Measurements from ENCODE around the gene CITED2. TPM values are rescaled to one million over a fixed set of nuclear protein-coding genes. Genes with fewer than 3 reads are reported as not detected.

The CITED2 gene
- total RNA-seq, 2 experiments from 2014 or later: 71.7 to 80.4 TPM

DNA sequence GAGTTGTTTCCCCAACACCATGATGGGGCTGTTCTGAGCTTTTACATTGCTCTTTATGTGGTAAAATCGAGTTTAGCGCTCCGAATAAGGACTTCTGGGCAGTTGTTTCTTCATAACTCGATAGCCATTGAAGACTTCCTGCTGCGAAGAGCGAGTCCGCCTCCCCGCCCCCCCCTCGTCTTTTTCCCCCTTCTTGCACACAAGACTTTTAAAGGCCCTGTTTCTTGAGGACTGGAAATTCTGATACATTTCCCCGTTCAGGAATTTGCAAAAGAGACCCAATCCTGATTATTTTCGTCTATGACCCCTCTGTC lies 1.5 kb upstream of the CITED2 start:
- Mint-ChIP-seq H3K36me3 (peaks cover 13% of the 10 kb centered on the region), H3K9me3 (no peaks in the 10 kb centered on the region), H3K27me3 (no peaks in the 10 kb centered on the region), H3K4me3 (peak overlapping the region; percentile 88), H3K27ac (peak overlapping the region; percentile 96), H3K4me1 (peaks cover 17% of the 10 kb centered on the region)
- POLR2A ChIA-PET: interaction anchor here (0.6 to 4.9 kb wide), 9 partner anchors 23 to 259 kb away, joined by 3 to 41 read pairs (median 4); partner anchors contain the start of gene TXLNB
- DNase-seq: no peak
- no peak for ATAC-seq (ENCODE audit: low read depth)

DNA sequence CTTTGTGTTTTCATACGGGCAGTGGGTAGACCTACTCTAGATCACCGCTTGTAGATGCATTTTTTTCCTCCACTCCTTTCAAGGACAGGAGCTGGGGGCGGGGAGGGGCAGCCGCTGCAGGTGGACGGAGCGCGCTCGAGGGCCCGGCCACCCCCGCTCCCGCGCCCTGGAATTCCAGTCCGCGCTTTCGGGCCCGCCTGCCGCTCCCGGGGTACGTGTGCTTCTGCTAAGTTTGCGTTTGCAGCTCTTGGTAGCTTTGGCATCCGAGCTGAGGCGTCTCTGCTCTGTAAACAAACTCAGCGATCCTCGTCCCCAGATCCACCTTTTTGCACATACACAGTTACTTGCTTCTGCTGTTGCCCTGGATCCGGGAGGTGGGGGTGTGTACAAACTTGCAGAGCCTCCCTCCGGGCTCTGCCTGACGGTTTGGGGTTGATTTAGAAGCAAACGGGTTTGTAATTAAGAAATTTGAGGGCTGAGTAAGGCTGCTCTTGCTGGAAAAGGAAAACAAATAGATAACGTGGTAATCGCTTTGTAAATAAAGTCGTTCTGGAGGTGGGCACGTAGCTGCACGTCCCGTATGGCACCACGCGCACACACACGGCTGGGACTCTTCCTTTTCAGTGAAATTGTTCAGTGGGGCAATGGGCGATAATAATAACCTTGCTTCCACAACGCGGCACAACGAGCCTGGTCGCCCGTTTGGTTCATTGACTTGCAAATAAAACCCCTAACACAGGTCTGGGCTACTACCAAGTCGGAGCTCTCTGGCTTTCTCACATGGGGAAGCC lies 973 bp upstream of the CITED2 start:
- Mint-ChIP-seq H3K27ac (peak overlapping the region; percentile 96), H3K36me3 (peaks cover 13% of the 10 kb centered on the region), H3K4me3 (peak overlapping the region; percentile 88), H3K27me3 (no peaks in the 10 kb centered on the region), H3K4me1 (peaks cover 18% of the 10 kb centered on the region), H3K9me3 (no peaks in the 10 kb centered on the region)
- ATAC-seq (ENCODE audit: low read depth) (peak; percentile 48), DNase-seq (peak; percentile 88)
- POLR2A ChIA-PET: interaction anchor here (0.6 to 4.9 kb wide), 30 partner anchors 11 to 726 kb away, joined by 3 to 41 read pairs (median 4); partner anchors contain the start of genes HECA and TXLNB

DNA sequence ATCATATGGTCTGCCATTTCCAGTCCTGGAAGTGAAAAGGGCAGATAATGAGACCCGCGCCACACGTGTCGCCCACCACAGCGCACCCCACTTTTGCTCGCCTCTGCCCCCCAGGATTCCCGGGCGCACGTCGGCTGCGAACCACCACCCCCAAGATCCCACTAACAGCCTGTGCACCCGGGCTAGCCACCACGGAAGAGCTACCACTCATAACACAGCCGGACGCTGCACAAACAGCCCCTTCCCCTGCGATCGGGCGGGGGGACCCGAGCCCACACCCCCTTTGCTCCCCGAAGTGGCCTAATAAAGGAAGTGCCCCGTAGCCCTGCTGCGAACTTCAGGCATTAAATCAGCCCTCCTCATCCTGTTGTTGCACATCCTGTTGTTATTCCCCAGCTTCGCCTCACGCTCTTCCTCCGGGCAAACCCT lies 506 bp downstream of the CITED2 start:
- POLR2A ChIA-PET: interaction anchor here (0.6 to 4.9 kb wide), 27 partner anchors 9 to 728 kb away, joined by 3 to 41 read pairs (median 5); partner anchors contain the start of genes CCDC28A and TXLNB
- H3K36me3 Mint-ChIP-seq: peaks cover 13% of the 10 kb centered on the region
- no peaks in the 10 kb centered on the region for H3K9me3 Mint-ChIP-seq
- H3K27me3 Mint-ChIP-seq: no peaks in the 10 kb centered on the region
- peaks cover 24% of the 10 kb centered on the region for H3K4me1 Mint-ChIP-seq
- H3K4me3 Mint-ChIP-seq: peak overlapping the region; percentile 96
- peak; percentile 15 for ATAC-seq (ENCODE audit: low read depth)
- H3K27ac Mint-ChIP-seq: peak overlapping the region; percentile 100
- no peak for DNase-seq

- peak; percentile 21 for ATAC-seq (ENCODE audit: low read depth)
- Mint-ChIP-seq H3K4me3 (peak overlapping the region; percentile 96), H3K9me3 (no peaks in the 10 kb centered on the region), H3K27ac (peak overlapping the region; percentile 100), H3K27me3 (no peaks in the 10 kb centered on the region), H3K36me3 (peaks cover 13% of the 10 kb centered on the region), H3K4me1 (peaks cover 24% of the 10 kb centered on the region)
- POLR2A ChIA-PET: interaction anchor here (0.7 to 4.9 kb wide), 24 partner anchors 9 to 600 kb away, joined by 3 to 41 read pairs (median 4); partner anchors contain the start of genes CCDC28A and TXLNB
- peak; percentile 85 for DNase-seq
Observed at GRCh38 chr6:139373154-139373927, 1.1 kb downstream of the CITED2 start.

GRCh38 chr6:139372326-139373153 lies 1.9 kb downstream of the CITED2 start:
- Mint-ChIP-seq H3K27ac (peak overlapping the region; percentile 100), H3K9me3 (no peaks in the 10 kb centered on the region), H3K4me1 (peaks cover 30% of the 10 kb centered on the region), H3K27me3 (no peaks in the 10 kb centered on the region), H3K36me3 (peaks cover 13% of the 10 kb centered on the region), H3K4me3 (peak overlapping the region; percentile 96)
- POLR2A ChIA-PET: interaction anchor here (0.6 to 4.9 kb wide), 10 partner anchors 8 to 583 kb away, joined by 3 to 41 read pairs (median 3); partner anchors contain the start of gene TXLNB
- DNase-seq: no peak
- ATAC-seq (ENCODE audit: low read depth): no peak

GRCh38 chr6:139371421-139372203 lies 2.8 kb downstream of the CITED2 start:
- Mint-ChIP-seq H3K27ac (peak overlapping the region; percentile 26), H3K27me3 (no peaks in the 10 kb centered on the region), H3K4me3 (peak overlapping the region; percentile 96), H3K9me3 (no peaks in the 10 kb centered on the region), H3K4me1 (peaks cover 35% of the 10 kb centered on the region), H3K36me3 (peaks cover 13% of the 10 kb centered on the region)
- POLR2A ChIA-PET: interaction anchor here (0.6 to 4.9 kb wide), 2 partner anchors 80 to 583 kb away, joined by 3 to 41 read pairs; partner anchors contain the start of gene TXLNB
- ATAC-seq (ENCODE audit: low read depth) (no peak), DNase-seq (no peak)

DNA sequence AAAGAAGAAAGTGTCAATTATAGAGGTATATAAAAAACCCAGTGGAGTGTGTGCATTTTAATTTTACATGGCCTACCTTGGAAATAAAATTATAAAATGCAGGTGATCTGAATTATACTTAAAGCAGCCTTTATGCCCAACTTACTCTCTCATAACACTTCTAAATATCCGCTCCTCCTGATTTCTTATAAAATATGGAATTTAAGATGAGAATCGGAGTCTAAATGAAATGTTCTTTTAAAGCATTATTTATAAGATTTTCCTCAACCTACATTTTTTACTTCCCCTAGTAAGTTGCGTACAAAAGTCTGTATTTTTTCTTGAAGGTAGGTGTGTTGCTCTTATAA lies 3.5 kb downstream of the CITED2 start:
- Mint-ChIP-seq H3K4me3 (no peak overlapping the region), H3K27ac (no peak overlapping the region), H3K4me1 (peaks cover 35% of the 10 kb centered on the region), H3K27me3 (no peaks in the 10 kb centered on the region), H3K36me3 (peaks cover 13% of the 10 kb centered on the region), H3K9me3 (no peaks in the 10 kb centered on the region)
- POLR2A ChIA-PET: interaction anchor here (0.7 kb wide), 1 partner anchor 178 kb away, joined by 3 read pairs; no protein-coding TSS in a partner anchor
- no peak for ATAC-seq (ENCODE audit: low read depth)
- no peak for DNase-seq

DNA sequence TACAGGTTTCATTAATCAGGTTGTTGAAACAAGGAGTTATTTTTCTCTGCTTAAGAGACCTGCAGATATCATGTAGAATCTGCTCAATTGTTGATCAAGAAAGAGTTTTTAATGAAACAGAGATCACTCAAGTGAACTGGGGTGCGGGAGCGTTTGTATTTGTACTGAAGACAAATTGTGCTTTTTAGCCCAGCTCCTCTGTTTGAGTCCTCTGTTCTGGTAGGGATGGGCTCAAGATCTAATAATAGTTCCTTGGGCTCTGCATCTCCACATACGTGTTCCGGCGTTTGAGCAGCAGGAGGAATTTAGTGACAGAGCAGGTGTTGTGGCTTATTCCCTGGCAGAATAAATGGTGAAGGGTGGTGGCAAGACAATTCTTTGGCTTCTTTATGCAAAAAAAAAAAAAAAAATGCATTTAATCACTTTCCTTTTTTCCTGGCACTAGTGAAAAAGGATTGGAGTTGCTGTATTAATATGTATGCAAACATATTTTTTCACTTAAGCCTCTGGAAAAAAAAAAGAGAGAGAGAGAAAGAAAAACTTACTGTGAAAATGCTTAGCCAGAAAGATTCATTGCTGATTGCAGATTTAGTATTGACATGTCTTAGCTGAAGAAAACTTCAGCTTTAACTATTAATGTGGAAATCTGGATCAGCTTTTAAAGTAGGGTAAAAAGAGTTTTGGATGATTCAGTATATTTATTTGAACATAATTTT lies 4.0 kb downstream of the CITED2 start:
- DNase-seq (no peak), ATAC-seq (ENCODE audit: low read depth) (no peak)
- POLR2A ChIA-PET: interaction anchor here (0.7 kb wide), 2 partner anchors 178 to 286 kb away, joined by 3 to 5 read pairs; no protein-coding TSS in a partner anchor
- no peak overlapping the region for H3K4me3 Mint-ChIP-seq
- no peaks in the 10 kb centered on the region for H3K27me3 Mint-ChIP-seq
- H3K36me3 Mint-ChIP-seq: peaks cover 13% of the 10 kb centered on the region
- peaks cover 33% of the 10 kb centered on the region for H3K4me1 Mint-ChIP-seq
- H3K9me3 Mint-ChIP-seq: no peaks in the 10 kb centered on the region
- no peak overlapping the region for H3K27ac Mint-ChIP-seq

DNA sequence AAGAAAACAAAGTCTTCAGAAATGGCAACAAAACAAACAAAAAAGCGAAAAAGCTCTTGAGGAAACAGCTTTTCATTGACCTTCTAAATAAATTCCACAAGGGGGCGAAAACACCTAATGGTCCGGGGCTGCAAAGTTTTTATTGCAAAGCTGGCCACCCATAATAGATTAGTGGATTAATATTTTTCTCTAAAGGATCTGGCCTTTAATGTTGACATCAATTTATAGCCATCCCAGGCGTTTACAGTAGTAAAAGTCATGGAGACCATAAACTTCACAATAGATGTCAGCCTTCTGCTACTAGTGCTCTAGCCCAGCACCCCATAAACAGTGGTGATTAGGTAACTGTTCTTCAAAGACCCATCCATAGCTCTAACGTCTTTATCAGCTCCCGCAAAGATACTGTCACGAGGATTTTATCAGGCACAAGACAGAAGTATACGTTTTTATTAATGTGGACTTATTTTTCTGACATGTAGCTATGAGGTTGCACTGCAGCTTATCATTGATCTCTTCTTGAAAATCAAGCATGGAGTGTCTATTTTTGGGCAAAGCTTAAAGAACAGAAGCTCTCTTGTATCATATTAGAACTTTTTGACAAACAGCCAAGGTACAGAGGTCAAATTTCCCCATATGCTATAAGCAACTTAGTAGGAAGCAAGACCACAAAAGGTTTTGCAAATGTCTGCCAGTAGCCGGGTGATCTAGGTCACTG lies 4.7 kb downstream of the CITED2 start:
- no peak overlapping the region for H3K4me3 Mint-ChIP-seq
- no peaks in the 10 kb centered on the region for H3K27me3 Mint-ChIP-seq
- no peak for DNase-seq
- ATAC-seq (ENCODE audit: low read depth): no peak
- H3K9me3 Mint-ChIP-seq: no peaks in the 10 kb centered on the region
- peaks cover 13% of the 10 kb centered on the region for H3K36me3 Mint-ChIP-seq
- H3K27ac Mint-ChIP-seq: peak overlapping the region; percentile 17
- H3K4me1 Mint-ChIP-seq: peaks cover 33% of the 10 kb centered on the region
- POLR2A ChIA-PET: interaction anchor here (0.7 to 1.1 kb wide), 2 partner anchors 79 to 287 kb away, joined by 3 to 5 read pairs; no protein-coding TSS in a partner anchor

DNA sequence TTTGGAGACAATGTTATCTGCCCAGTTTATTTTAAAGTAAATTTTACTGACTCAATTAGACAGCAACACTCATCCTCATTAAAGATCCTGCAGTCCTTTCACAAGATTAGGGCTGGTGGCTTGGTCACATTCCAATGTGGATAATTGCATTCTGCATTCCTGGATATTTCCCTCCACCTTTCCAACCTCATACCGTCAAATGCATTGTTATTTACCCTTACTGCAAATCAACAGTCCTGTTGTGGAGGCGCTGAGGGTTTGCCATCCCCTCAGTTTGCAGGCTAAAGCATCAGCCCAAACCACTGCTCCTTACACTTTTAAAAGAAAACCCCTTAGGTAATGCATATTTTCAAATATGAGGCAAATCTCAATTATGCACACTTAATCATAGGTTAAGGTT lies 5.4 kb downstream of the CITED2 start:
- Mint-ChIP-seq H3K27ac (no peak overlapping the region), H3K9me3 (no peaks in the 10 kb centered on the region), H3K36me3 (peaks cover 11% of the 10 kb centered on the region), H3K4me1 (peaks cover 36% of the 10 kb centered on the region), H3K27me3 (no peaks in the 10 kb centered on the region), H3K4me3 (no peak overlapping the region)
- POLR2A ChIA-PET: interaction anchor here (1.1 kb wide), 1 partner anchor 79 kb away, joined by 3 read pairs; no protein-coding TSS in a partner anchor
- DNase-seq: no peak
- no peak for ATAC-seq (ENCODE audit: low read depth)

DNA sequence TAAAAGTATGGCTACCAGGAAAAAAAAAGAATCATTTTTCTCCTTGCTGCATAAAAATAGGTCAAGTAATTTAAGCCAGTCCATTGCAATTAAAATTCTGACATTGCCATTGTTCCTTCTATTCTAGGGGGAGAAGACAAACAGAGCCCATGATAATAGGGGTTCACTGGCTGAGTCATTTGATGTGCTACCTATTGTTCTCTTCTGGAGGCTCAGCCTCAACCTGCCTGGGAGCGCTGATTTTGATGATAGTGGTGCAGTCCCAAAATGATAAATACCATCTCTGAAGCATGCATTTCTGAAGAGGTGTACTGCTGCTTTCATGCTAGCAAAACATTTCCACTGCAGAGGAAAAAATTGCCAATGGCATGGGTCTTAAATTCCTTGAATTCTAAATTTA lies 5.8 kb downstream of the CITED2 start:
- Mint-ChIP-seq H3K27me3 (no peaks in the 10 kb centered on the region), H3K4me1 (peaks cover 38% of the 10 kb centered on the region), H3K36me3 (peaks cover 11% of the 10 kb centered on the region), H3K9me3 (no peaks in the 10 kb centered on the region), H3K27ac (no peak overlapping the region), H3K4me3 (no peak overlapping the region)
- POLR2A ChIA-PET: no interaction called here
- no peak for ATAC-seq (ENCODE audit: low read depth)
- no peak for DNase-seq

Data from activated naive CD8-positive, alpha-beta T cell treated with anti-CD3 and anti-CD28 coated beads, Interleukin-2, amount 10 ng/mL, durations not matched to agents 7 days and 5 days (primary cell).